GM19193 (cell line): ENCODE data around the gene AAMP.

Experiments
- POLR2A ChIP-seq: IDR thresholded peaks from 4 replicates; pipeline ENCODE4 v1.6.1; 2011; ENCODE audit not compliant: insufficient read depth, insufficient read length; ENCODE audit errors: extremely low read depth

AAMP gene

DNA sequence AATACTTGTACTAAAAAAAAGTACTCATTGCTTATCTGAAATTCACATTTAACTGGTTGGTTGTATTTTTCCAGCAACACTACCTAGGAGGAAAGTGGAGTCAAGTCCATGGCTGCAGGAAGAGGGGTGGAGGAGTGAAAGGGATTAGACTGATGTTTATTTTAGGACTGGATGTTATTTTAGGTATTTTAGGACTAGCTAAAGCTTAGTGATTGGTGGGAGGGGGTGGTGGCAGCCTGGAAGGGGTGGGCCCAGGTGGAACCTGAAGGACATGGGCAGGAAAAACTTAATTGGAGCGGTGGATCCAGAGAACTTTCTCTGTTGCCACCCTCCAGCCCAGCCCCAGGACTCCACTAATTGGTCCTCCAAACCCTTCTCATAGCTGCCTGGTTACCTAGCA, 26.3 kb upstream of the AAMP start:
- TF ChIP-seq POLR2A = no peak

DNA sequence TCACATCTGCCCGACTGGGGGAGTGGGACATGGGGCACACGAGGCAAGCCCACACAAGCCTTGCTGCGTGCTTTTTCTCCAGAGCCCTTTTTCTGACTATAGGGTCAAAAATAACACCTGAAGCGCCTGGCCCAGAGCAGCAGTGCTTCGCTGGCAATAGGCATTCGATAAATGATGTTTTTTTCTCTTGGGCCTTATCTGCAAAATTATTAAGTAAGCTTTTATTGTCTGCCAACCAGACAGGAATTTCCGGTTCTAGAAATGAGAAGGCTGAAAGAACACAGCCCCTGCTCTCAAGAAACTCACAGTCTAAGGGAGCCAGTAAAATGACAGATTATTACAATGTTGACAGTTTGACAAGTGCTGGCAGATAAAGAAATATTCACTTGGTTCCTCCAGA, 25.1 kb upstream of the AAMP start:
- no peak for TF ChIP-seq POLR2A

DNA sequence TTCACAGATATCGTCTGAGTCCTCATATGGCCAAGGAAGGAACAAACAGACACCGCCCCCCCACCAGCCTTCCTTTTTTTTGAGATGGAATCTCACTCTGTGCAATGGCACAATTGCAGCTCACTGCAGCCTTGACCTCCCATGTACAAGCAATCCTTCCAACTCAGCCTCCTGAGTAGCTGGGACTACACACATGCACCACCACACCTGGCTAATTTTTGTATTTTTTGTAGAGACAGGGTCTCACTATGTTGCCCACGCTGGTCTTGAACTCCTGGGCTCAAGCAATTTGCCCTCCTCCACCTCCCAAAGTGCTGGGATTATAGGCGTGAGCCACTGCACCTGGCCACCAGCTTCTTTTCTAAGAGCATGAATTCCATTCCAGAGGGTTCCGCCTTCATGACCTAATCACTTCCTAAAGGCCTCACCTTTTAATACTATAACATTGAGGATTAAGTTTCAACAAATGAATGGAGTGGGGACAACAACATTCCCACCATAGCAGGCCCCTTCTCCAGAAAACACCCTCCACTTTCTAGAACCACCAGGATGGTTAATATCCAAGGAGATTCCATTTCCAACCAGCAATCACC, 24.6 kb upstream of the AAMP start:
- no peak for TF ChIP-seq POLR2A

DNA sequence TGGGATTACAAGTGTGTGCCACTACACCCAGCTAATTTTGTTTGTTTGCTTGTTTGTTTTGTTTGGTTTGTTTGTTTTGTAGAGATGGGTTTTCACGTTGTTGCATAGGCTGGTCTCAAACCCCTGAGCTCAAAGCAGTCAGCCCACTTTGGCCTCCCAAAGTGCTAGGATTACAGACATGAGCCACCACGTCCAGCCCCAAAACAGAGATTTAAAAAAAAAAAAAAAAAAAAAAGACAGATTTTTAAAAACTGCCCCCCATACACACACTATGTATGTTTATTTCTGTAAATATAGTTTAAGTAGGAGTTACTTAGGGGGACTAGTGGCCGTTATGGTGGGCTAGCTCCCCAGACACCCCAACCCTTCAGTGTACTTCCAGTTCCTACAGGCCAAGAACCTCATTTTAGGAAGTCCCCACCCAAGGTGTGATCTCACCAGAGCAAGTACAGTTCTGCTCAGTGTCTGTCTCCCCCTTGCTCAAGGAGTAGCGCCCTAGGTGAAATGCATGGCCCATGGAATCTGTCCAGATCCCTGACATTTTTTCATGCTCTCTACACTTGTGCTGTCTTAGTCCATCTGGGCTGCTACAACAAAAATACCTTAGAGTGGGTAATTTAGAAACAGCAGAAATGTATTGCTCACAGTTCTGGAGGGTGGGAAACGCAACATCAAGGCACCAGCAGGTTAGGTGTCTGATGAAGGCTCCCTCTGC, 23.9 kb upstream of the AAMP start:
- TF ChIP-seq POLR2A = no peak

DNA sequence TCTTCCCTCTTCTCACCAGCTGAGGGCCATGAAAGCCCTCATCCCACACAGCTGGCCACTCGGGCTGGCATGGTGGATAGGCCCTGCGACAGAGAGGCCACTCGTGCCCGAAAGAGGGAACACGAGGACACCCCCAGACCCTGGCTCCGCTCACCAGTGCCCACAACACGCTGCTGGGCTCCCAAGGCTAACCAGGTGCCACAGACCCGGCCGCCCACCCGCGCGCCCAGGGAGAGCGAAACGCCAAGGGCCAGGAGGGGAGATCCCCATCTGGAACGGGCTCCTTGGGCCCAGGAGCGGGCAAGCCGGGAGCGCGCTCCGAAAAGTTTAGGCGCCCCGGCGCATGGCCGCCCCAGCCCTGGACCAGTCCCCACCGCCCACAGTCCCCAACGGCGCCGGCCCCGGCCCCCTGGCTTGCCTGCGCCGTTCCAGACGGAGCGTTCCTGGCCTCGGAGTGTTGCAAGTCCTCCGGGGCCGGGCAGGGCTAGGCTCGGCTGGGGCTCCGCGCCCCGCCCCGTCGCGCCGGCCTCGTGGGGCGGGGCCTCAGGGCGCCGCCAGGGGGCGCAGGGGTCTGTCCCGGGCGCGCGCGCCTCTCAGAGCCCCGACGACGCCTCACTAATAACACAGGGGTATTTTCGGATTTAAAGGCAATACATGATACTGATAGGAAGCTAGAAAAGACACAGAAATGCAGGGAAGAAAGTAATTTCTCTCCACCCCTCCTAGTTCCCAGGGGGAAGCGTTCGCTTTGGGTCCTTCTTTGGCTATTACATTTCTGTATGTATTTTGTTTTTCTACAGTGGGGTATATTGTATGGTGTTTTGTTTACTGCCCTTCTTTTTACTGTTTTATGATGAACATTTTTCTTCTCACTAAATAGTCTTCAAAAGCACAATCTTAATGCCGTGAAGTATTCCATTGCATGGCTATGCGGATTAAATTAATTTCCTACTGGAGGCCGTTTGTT, 22.4 kb upstream of the AAMP start, which contains the start of gene TMBIM1:
Gene TMBIM1 (minus strand): TSS at position 456 of the 967 bp plus-strand sequence. CDS start 10,362 bp downstream, outside the sequence.
- peak; percentile 46 for TF ChIP-seq POLR2A

DNA sequence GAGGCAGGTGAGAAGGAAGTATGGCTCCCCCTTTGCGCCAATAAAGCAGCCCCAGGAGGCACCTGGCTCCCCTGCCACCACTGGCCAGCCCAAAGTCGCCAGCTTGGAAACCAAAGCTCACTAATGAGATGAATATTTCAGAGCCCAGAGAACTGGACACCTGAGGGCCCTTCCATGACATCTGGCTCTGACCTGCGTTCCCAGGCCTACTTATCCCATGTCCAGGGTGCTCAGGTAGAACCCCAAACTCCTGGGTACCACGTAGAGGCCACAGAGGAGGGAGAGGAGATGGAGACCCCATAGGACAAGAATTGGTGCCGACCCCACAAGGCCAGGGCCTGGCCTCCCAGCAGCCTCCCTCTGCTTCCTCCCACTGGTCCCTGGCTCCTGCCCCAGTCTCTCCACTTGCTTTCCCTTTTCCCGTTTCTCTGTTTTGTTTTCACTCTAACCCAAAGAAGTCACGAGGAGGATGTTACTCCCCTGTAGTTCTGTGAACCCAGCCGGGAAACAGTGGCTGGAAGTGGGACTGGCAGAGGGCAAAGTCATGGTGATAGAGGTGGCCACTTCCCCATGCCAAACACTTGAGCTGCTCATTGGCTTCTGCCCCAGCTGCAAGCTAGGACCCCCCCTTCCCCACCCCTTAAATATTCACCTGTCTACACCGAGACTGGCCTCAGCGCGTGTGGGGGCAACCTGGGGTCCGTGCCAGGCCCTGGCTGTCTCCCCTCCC, 21.5 kb upstream of the AAMP start:
- no peak for TF ChIP-seq POLR2A

DNA sequence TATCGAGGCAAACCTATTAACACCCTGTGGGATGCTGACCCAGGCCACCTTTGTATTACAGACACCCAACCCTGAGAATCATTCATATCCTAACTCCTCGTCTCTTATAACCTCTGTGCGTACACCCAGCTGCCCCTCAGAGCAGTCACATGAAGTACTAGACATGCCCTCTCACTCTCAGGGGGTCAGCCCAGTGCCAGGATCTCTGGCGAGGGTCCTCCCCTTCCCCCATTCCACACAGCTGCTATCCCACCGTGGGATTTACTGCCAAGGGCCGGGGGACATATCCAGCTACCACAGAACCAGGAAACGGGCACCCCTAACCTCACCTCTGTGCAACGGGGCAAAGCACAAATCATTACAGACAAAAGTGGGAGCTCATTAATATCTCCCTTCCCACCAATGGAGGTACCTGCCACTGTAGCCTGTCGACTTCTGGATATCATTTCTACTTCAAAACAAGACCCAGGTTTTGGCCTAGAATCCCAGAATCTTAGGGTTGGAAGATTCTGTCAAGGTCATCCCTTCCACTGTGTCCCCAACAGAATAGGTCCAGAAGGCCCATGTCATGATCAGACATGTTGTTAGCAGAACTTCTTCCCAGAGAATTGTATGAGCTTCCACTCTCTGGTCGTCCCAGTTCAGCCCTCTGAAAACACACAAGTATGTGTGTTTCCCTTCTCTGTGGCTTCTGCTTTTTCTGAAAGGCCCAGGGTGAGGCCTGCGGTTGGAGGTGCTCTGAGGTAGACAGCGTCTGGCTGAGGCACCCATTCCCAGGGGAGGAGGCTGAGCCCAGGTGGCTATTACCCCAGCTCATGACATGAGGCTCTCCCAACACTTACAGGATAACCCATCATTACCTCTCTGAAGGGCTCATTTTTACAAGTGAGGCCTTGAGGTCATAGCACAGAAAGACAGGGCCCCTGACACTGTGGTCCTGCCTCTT, 20.7 kb upstream of the AAMP start:
- no peak for TF ChIP-seq POLR2A

DNA sequence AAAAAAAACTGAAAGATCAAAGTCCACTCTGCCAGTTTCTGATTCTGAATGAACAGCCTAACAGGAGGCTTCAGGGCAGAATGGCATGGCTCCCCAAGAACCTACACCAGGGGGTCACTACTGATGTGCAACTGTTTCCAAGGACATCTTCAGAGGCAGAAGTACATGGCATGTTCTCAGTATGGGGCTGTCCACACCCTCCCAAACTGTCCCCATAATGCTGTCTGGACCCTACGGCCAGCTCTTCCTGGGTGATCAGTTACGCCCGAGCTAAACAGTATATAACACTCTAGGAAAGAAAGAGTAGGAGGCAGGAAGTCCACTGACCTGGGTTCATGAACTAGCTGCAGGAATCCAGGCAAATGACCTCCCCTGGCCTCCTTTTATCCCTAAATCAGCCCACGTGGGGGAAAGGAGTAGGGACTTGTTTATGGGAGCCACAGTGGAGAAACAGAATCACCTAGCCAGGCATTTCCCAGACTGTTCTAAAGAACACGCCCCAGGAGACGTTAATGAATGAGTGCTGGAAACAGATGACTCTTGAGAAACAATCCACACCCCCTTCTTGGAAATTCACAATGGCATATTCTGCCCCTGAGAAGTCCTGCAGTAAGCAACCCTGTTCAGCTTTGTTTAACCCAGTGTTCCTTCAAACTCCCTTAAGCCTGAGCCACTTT, 19.8 kb upstream of the AAMP start:
- TF ChIP-seq POLR2A = no peak

DNA sequence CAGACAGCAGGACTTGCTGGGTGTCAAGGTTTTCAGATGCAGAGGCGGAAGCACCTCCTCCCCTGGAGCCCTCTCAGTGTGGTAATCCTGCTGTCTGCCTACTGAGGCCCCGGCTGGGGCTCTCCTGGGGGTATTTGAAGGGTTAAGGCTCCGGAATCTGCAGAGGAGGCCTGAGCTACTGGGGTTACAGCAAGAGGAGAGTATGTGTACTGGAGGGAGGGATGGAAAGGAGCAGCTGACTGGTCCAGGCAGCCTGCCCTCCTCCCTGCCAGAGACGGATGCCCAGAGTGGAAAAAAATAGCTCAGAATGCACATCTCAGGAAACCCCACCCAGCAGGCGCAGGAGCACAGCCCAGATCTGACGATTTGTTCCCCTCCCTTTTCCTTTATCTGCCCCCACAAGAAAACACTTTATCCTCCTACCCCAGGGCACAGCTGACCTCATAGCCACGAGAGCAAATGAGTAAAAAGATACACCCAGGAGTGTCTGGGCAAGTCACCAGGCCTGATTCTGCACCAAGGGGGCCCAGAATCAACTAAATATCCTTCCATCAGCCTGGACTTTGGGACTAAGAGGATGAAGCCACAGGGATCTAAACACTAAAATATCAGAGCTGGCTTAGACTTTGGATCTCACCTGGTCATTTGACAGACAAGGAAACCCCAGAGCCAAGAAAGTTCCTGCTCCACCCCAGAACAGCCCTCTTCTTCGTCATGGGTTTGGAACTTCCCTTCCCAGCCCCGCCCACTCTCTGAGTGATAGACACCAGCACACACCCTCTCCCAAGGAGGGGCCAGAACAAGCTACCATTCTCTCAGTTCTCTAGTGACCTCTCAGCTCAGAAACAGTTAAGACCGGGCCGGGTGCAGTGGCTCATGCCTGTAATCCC, 16.9 kb upstream of the AAMP start:
- peak; percentile 23 for TF ChIP-seq POLR2A

DNA sequence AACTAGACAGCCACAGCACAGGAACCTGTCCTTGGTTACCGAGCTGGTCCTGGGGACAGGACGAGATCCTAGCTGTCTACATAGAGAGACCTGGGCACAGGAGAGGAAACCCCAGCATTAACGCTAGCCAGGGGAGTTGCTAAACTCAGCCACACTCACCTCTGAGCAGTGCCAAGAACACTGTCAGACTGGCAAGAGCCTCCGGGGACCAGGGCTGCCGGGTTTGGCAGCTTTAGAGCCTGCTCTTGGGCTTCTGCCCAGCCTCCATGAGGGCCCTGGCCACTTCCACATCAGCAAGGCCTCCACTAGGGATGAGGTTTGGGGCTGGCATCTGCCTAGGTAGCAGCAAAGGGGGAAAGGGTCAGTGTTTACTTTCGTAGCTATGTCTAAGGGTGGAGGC, 15.7 kb upstream of the AAMP start:
- no peak for TF ChIP-seq POLR2A

DNA sequence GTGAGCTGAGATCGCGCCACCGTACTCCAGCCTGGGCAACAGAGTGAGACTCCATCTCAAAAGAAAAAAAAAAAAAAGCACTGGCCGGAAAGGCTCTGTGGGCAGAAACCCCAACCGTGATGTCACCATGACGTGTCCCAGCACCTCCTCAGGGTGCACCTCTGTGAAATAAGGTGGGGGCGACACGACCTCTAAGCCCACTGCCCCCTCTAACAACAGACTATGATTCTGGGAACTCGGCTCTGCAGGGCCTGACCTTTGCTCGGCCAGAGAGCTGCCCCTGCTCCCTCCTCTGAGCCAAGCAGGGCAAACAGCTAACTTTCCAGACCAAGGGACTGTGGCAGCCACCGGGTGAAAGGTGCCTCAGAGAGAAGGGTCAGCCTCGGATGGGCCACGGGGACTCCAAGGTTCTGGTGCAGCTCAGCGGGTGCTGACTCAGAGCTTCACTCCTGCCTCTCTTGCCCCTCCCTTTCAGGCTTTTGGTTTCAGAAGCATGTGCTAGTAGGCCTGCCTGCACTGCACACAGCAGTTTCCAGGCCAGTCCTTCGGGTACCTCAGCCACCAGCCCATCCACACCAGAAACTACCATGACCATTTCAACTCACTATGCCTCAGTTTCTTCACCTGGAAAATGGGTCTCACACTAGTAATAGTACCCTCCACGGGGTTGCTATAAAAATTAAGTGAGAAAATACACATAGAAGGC, 14.3 kb upstream of the AAMP start:
- TF ChIP-seq POLR2A = no peak
